Femur (tissue), 1 donor: ENCODE measurements around the gene KDM5A.
"Not testable (repeated sequence)": the region's sequence is repeated elsewhere in the genome, so short reads cannot be mapped to it uniquely, and the experiment has no call there.

ENCODE experiments used
- DNase-seq: peaks from one replicate; pipeline ENCODE4 v3.0.0-alpha.2; 2017

The KDM5A gene

DNA sequence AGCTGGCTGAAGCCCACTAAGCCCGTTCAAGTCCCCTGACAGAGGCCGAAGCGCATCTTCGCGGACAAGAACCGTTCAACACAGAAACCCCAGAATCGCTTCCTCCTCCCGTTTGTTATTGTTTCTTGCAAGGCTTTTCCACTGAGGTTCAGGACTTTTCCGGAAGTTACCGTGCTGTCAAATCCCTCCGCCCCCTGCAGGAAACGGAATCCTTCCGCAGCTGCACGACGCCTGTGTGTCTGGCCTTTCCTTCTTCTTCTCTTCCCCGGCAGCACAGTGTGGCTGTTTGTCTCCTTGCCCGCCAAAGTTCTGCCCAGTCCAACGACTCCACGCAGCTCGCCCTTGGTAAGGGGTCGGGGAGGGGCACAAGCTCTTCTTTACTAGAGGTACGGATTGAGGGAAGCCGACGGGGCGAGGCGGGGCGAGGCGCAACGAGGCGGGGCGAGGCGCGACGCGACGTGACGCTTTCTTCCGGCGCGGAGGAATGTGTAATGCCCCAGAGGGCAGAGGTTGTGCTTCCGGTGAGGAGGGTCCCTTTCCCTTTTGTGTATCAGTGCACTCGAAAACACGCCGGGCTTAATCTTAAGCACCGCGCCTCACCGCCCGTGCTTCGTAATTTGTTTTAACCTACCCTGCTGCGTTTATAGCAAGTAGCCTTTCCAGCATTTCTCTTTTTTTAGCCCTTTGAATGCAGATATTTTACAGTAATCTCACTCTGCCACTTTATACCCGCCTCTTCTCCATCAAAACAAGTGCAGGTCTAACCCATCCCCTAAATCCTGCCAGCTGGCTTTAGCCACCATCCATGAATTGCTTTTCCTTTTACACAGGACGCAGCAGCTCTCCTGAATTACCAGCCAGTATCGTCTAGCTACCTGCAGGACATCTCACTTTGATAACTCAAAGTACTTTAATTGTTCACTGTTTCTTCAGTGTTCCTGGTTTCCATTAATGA lies at the start of gene KDM5A:
Gene KDM5A (minus strand): TSS at position 179 of the 955 bp plus-strand sequence. CDS start 229 bp downstream, outside the sequence.
- DNase-seq: peak; percentile 96

DNA sequence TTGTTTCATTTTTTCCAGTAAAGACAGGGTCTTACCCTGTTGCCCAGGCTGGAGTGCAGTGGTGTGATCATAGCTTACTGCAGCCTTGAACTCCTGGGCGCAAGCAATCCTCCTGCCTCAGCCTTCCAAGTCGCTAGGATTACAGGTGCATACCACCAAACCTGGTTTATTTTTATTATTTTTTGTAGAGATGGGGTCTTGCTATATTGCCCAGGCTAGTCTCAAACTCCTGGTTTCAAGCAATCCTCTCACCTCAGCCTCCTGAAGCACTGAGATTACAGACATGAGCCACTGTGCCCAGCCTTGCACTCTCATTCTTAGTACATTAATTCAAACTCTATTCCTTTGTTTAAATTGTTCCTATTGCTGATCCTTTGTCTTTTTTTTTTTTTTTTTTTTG lies 46.6 kb upstream of the KDM5A start:
- not testable (repeated sequence) for DNase-seq

- DNase-seq: no peak
Observed at GRCh38 chr12:422526-422925, 33.4 kb upstream of the KDM5A start.

DNA sequence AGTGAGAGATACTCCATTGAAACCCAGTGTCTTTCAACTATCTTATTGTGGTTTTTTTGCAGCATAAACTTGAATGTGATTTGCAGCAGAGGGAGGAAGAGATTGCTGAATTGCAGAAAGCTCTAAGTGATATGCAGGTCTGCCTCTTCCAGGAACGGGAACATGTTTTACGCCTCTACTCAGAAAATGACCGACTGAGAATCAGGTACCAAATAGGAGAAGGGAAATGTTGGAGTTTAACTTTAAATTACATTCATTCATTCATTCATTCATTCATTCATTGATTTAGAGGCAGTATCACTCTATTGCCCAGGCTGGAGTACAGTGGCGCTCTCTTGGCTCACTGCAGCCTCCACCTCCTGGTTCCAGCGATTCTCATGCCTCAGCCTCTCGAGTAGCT lies 29.3 kb upstream of the KDM5A start:
- no peak for DNase-seq

DNA sequence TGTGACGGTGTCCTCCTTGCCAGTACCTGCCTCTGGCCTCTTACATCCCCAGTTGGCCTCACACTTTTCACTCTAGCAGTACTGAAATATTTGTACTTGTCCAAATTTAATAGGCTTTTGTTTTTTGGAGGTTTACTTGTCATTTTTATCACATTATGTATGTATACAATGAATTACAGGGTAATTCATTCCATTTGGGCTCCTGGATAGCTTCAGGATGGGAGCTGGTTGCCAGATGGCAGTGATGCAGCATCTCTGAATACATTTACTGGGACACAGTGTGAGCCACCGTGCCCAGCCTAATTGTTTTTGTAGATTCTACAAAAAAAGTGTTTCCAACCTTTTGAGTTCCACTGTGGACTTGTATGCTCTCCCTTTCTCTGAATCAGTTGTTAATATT lies 25.7 kb upstream of the KDM5A start:
- DNase-seq: no peak

DNA sequence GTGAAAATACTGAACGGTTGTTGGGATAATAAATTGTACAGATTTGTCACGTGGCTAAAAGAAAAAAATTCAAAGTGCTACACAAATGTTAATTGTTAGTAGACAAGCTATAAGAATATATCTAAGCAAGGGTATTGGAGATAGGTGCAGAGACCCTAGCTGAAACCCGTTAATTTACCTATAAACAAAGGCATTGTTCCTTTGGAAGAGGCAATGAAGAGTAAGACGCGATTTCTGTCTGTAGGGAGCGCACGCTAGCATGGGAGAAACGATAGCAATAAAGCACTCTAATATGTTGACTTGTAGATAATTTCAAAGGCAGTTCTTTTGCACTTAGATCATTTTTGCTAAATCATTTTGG lies 12.9 kb upstream of the KDM5A start:
- no peak for DNase-seq

DNA sequence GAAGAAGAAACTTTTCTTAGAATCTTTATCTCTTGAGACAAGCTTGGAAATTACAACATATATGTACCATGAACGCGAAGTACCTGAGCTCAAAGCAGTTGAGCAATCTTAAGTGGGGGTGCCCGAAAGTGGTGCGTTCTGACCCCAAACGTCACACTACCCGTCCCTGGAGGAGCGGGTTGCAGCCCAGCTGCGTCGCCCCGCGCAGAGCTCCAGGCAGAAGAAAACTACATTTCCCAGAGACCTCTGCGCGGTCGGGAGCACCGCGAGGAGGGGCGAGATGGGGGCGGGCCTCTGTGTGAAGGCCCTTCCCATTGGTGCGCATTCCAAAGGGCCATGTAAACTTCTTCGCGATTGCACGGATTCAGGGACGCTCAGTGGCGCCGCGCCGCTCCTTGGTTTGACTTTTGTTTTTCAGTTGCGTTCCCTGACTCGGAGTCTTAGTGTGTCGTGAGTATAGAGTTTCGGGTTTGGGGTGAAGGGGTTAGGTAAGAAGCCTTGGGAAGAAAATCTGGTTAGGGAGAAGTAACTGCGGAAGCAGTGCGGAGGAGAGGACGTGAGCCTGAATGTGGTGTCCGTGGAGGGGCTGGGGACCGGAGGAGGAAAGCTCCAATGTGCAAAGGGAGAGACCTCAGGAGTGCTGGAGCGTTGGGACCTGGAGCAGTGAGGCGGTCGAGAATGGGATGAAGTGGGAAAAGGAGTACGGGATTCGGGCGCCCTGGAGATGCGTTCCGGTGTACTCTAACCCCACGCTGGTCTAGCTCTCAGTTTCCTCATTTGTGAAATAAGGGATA lies 12.3 kb upstream of the KDM5A start, which contains the start of gene CCDC77:
Gene CCDC77 (plus strand): TSS at position 410 of the 794 bp plus-strand sequence. CDS start 7,740 bp downstream, outside the sequence.
- DNase-seq: peak; percentile 96

GRCh38 chr12:400828-401227 lies 11.7 kb upstream of the KDM5A start:
- DNase-seq: no peak

- no peak for DNase-seq
Observed at GRCh38 chr12:388541-389141, 479 bp downstream of the KDM5A start.

GRCh38 chr12:388012-388411 lies 1.1 kb downstream of the KDM5A start:
- DNase-seq: no peak

DNA sequence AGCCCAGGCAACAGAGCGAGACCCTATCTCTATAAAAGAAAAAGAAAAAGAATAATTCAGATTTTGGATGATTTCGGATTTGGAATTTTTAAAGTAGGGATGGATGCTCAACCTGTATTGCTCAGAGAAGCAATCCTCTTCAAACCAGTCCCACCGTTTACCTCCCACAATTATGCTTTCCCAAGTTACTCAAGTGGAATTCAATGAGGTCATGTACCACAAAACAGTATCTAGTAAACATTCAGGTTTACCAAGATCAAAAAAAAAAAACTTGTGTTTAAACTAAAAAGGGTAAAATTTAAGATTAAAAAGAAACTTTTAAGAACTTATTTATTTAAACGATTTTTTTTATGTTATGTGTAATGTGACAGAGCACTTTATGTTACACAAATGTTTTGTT lies 2.5 kb downstream of the KDM5A start:
- no peak for DNase-seq

GRCh38 chr12:370739-371485 lies 18.2 kb downstream of the KDM5A start:
- not testable (repeated sequence) for DNase-seq

GRCh38 chr12:367972-368371 lies 21.1 kb downstream of the KDM5A start:
- no peak for DNase-seq

DNA sequence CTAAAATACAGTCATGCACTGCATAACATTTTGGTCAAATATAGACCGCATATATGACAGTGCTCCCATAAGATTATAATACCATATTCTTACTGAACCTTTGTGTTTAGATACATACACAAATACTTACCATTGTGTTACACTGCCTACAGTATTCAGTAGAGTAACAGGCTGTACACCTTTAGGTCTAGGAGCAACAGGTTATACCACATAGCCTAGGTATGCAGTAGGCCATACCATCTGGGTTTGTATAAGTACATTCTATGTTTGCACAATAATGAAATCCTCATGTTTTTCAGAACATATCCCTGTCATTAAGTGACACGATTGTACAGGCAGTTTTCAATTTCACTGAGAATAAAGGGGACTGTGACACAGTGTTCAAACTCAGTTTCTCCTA lies 22.3 kb downstream of the KDM5A start:
- DNase-seq: no peak

GRCh38 chr12:359091-359490 lies 30.0 kb downstream of the KDM5A start:
- no peak for DNase-seq

- DNase-seq: no peak
Observed at GRCh38 chr12:356276-356988, 32.7 kb downstream of the KDM5A start.

GRCh38 chr12:351197-351596 lies 37.9 kb downstream of the KDM5A start:
- DNase-seq: not testable (repeated sequence)

DNA sequence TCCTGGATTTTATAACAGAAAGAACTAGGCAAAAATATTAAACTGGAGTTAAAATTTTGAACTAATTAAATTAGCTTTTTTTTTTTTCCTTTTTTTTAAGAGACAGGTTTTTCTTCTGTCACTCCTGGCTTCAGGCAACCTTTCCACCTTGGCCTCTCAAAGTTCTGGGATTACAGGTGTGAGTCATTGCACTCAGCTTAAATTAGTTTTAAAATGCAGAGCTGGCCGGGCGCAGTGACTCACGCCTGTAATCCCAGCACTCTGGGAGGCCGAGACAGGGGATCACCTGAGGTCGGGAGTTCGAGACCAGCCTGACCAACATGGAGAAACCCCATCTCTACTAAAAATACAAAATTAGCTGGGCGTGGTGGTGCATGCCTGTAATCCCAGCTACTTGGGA lies 39.5 kb downstream of the KDM5A start:
- not testable (repeated sequence) for DNase-seq

GRCh38 chr12:343036-343435 lies 46.1 kb downstream of the KDM5A start:
- not testable (repeated sequence) for DNase-seq

GRCh38 chr12:337039-337438 lies 52.1 kb downstream of the KDM5A start:
- DNase-seq: no peak

DNA sequence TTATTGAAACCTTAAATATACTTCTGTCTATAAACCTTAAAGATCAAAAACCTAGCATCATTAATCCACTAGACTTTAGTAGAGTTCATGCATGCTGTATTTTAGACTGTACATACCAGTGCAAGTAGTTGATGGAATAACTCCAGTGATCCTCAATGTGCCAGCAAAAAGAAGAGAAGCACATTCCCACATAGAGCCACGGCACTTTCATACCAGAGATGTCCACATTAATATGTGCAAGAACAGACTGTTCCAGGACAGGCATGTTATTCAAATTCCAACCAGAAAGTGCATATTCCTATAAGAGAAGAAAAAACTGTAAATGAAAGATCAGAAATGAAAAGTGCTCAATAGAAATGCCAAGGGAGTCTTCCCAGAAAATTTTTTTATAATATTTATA lies 55.0 kb downstream of the KDM5A start:
- no peak for DNase-seq
